ENCODE results near the gene CSNK1D. TPM values are rescaled to one million over a fixed set of nuclear protein-coding genes. Genes with fewer than 3 reads are reported as not detected.

The CSNK1D gene
- total RNA-seq, 1 experiment from 2014 or later, result 196 TPM

DNA sequence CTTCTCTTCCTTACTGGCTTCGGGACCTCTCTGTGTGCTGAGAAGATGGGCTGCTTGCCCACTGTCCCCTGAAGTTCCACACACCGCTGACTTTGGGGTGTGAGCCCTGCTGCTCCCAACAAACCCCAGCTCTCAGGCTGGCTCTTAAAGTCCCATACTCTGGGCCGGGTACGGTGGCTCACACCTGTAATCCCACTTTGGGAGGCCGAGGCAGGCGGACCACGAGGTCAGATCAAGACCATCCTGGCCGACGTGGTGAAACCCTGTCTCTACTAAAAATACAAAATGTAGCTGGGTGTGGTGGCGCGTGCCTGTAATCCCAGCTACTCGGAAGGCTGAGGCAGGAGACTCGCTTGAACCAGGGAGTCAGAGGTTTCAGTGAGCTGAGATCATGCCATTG is 26.7 kb upstream of the CSNK1D start:
- Histone ChIP-seq H3K36me3 (ENCODE audit: control insufficient read depth, insufficient read depth, low read length) (no peaks in the 10 kb centered on the region), H3K4me1 (peaks cover 40% of the 10 kb centered on the region), H3K4me3 (ENCODE audit: low read depth, low read length) (no peak overlapping the region), H3K9me3 (no peaks in the 10 kb centered on the region), H3K27me3 (replicated peaks; ENCODE audit: control insufficient read depth, insufficient read depth, low read length) (no peaks in the 10 kb centered on the region)
- H3K36me3 Mint-ChIP-seq (ENCODE audit: insufficient read depth, unreplicated experiment), result no peaks in the 10 kb centered on the region
- TF ChIP-seq, protein P1, sequence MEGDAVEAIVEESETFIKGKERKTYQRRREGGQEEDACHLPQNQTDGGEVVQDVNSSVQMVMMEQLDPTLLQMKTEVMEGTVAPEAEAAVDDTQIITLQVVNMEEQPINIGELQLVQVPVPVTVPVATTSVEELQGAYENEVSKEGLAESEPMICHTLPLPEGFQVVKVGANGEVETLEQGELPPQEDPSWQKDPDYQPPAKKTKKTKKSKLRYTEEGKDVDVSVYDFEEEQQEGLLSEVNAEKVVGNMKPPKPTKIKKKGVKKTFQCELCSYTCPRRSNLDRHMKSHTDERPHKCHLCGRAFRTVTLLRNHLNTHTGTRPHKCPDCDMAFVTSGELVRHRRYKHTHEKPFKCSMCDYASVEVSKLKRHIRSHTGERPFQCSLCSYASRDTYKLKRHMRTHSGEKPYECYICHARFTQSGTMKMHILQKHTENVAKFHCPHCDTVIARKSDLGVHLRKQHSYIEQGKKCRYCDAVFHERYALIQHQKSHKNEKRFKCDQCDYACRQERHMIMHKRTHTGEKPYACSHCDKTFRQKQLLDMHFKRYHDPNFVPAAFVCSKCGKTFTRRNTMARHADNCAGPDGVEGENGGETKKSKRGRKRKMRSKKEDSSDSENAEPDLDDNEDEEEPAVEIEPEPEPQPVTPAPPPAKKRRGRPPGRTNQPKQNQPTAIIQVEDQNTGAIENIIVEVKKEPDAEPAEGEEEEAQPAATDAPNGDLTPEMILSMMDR (IDR thresholded peaks at IDR 0.05; ENCODE audit: insufficient read depth in 1 of 2, low read depth in 1 of 2, low read length in 1 of 2, severe bottlenecking in 1 of 2, unreplicated experiment in 1 of 2), result no peak
- BruUV-seq (replicated peaks), result no TSS peak
- no peak for DNase-seq
- H3K4me3 Mint-ChIP-seq (ENCODE audit: unreplicated experiment), result no peak overlapping the region
- intact Hi-C loops (cut with micrococcal nuclease; ENCODE audit: unreplicated experiment), result no loop called here
- H3K27me3 Mint-ChIP-seq (ENCODE audit: insufficient read depth, unreplicated experiment), result no peaks in the 10 kb centered on the region
- peaks cover 6% of the 10 kb centered on the region for H3K4me1 Mint-ChIP-seq (ENCODE audit: low read depth, unreplicated experiment)
- H3K9me3 Mint-ChIP-seq (ENCODE audit: unreplicated experiment), result no peaks in the 10 kb centered on the region
- CTCF ChIA-PET, result interaction anchor here (0.7 to 1.0 kb wide), 2 partner anchors 9 to 28 kb away, joined by 3 read pairs; no protein-coding TSS in a partner anchor
- H3K27ac Mint-ChIP-seq (ENCODE audit: unreplicated experiment), result no peak overlapping the region
- POLR2A ChIA-PET, result interaction anchor here (1.0 kb wide), 1 partner anchor 8 kb away, joined by 3 read pairs; no protein-coding TSS in a partner anchor

DNA sequence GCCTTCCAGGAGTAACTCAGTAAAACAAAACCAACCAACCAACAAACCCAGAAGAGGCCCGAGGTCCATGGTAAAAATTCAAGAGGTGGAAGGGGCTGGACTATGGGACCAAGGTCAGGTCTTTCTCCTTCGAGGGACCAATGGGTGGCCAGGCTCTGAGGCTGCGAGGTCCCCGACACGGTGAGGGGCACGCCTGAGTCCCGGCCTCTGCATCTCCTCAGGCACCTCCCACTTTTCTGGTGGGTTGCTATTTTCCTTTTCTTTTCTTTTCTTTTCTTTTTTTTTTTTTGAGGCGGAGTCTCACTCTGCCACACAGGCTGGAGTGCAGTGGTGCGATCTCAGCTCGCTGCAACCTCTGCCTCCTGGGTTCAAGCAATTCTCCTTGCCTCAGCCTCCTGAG is 26.0 kb upstream of the CSNK1D start:
- no peaks in the 10 kb centered on the region for H3K36me3 ChIP-seq (ENCODE audit: control insufficient read depth, insufficient read depth, low read length)
- no peaks in the 10 kb centered on the region for H3K9me3 ChIP-seq
- H3K27ac Mint-ChIP-seq (ENCODE audit: unreplicated experiment), result no peak overlapping the region
- CTCF ChIA-PET, result interaction anchor here (1.0 kb wide), 1 partner anchor 8 kb away, joined by 3 read pairs; no protein-coding TSS in a partner anchor
- H3K27me3 ChIP-seq (replicated peaks; ENCODE audit: control insufficient read depth, insufficient read depth, low read length), result no peaks in the 10 kb centered on the region
- POLR2A ChIA-PET, result no interaction called here
- DNase-seq, result no peak
- TF ChIP-seq, protein P1 (IDR thresholded peaks at IDR 0.05; ENCODE audit: insufficient read depth in 1 of 2, low read depth in 1 of 2, low read length in 1 of 2, severe bottlenecking in 1 of 2, unreplicated experiment in 1 of 2), result no peak
- peaks cover 43% of the 10 kb centered on the region for H3K4me1 ChIP-seq
- no peak overlapping the region for H3K4me3 Mint-ChIP-seq (ENCODE audit: unreplicated experiment)
- intact Hi-C loops (cut with micrococcal nuclease; ENCODE audit: unreplicated experiment), result no loop called here
- peaks cover 13% of the 10 kb centered on the region for H3K4me1 Mint-ChIP-seq (ENCODE audit: low read depth, unreplicated experiment)
- H3K36me3 Mint-ChIP-seq (ENCODE audit: insufficient read depth, unreplicated experiment), result no peaks in the 10 kb centered on the region
- H3K27me3 Mint-ChIP-seq (ENCODE audit: insufficient read depth, unreplicated experiment), result no peaks in the 10 kb centered on the region
- no peak overlapping the region for H3K4me3 ChIP-seq (ENCODE audit: low read depth, low read length)
- BruUV-seq (replicated peaks), result no TSS peak
- no peaks in the 10 kb centered on the region for H3K9me3 Mint-ChIP-seq (ENCODE audit: unreplicated experiment)

DNA sequence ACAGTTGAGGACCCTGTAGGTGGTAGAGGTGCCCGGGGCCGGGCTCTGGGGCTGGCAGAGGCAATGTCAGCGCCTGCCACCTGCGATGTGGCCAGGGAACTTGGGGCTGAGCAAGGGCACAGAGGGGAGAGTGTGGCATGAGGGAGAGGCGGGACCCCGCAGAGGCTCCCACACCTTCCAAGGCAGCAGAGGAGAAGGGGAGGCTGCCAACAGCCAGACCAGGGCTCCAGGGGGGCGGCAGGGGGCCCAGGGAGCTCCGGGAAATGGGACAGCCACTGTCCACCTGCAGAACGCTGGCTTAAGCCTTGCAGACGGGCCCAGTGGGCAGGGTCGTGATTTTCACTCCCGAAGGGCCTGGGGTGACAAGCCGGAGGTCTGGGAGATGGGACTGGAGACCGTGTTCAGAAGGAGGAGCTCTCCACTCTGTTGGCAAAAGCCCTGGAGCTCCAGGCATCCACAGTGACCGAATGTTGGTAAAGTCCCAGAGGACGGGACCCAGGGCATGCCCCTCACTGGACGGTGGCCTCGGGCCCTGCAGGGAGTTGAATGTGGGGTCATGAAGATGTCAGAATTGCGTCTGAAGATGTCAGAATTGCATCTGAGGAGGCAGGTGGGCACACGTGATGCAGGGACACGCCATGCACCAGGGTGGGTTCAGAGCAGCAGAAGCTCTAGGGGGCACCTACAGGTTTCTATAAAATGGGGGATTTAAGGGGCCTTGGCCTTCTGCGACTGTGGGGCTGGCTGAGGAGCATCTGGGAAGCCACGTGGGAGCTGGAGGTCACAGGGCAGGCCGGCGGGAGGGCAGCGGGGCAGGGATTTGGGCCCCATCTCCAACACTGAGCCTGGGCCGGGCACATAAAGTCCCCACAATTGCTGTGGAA is 25.3 kb upstream of the CSNK1D start:
- H3K27me3 Mint-ChIP-seq (ENCODE audit: insufficient read depth, unreplicated experiment), result no peaks in the 10 kb centered on the region
- H3K9me3 Mint-ChIP-seq (ENCODE audit: unreplicated experiment), result no peaks in the 10 kb centered on the region
- POLR2A ChIA-PET, result interaction anchor here (0.6 kb wide), 1 partner anchor 768 kb away, joined by 4 read pairs; no protein-coding TSS in a partner anchor
- intact Hi-C loops (cut with micrococcal nuclease; ENCODE audit: unreplicated experiment), result no loop called here
- H3K36me3 ChIP-seq (ENCODE audit: control insufficient read depth, insufficient read depth, low read length), result no peaks in the 10 kb centered on the region
- H3K36me3 Mint-ChIP-seq (ENCODE audit: insufficient read depth, unreplicated experiment), result no peaks in the 10 kb centered on the region
- no peaks in the 10 kb centered on the region for H3K9me3 ChIP-seq
- DNase-seq, result no peak
- no peak overlapping the region for H3K27ac Mint-ChIP-seq (ENCODE audit: unreplicated experiment)
- CTCF ChIA-PET, result no interaction called here
- no peak overlapping the region for H3K4me3 ChIP-seq (ENCODE audit: low read depth, low read length)
- peaks cover 44% of the 10 kb centered on the region for H3K4me1 ChIP-seq
- no peaks in the 10 kb centered on the region for H3K27me3 ChIP-seq (replicated peaks; ENCODE audit: control insufficient read depth, insufficient read depth, low read length)
- H3K4me3 Mint-ChIP-seq (ENCODE audit: unreplicated experiment), result no peak overlapping the region
- TF ChIP-seq, protein P1 (IDR thresholded peaks at IDR 0.05; ENCODE audit: insufficient read depth in 1 of 2, low read depth in 1 of 2, low read length in 1 of 2, severe bottlenecking in 1 of 2, unreplicated experiment in 1 of 2), result no peak
- peaks cover 16% of the 10 kb centered on the region for H3K4me1 Mint-ChIP-seq (ENCODE audit: low read depth, unreplicated experiment)
- BruUV-seq (replicated peaks), result no TSS peak

Data from Caco-2 (cell line).